ENCODE data around the gene PRC1. TPM values are rescaled to one million over a fixed set of nuclear protein-coding genes. Genes with fewer than 3 reads are reported as not detected.

PRC1 gene
- total RNA-seq, 3 donors from 2014 or later = 14.4 to 18.8 (median 18.7) TPM

DNA sequence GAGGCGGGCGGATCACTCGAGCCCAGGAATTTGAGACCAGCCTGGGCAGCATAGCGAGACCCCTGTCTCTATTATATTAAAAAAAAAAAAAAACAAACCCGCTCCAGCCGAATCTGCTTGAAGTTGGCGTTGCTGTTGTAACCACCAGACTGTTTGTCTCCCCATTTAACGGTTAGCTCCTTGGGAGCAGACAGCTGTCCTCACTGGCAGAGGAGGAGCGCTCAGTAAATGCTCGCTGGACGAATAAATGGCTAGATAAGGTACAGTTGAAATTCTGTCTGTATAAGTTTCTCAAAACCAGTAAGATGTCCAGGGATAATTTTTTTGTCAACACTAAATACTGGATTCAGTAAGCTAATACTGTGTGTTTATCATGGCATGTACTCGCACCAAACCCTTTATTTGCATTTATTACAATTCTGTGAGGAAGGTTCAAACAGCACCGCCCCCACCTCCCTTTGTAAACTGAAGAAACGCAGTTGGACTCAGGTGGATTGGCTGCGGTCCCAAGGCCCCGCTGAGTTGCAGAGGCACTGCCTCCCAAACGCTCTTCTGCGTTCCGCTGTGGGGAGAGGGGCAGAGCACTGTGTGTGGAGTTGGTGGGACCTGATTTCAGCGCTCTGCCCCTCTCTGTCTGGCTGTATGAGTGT, 38.6 kb downstream of the PRC1 start:
- no peak for DNase-seq
- no peaks in the 10 kb centered on the region for H3K9me3 Mint-ChIP-seq
- peak overlapping the region; percentile 86 for H3K4me3 Mint-ChIP-seq
- peaks cover 14% of the 10 kb centered on the region for H3K4me1 Mint-ChIP-seq (ENCODE audit: low read depth)
- peaks cover 11% of the 10 kb centered on the region for H3K36me3 Mint-ChIP-seq (ENCODE audit: insufficient read depth)
- no peak for ATAC-seq
- no peaks in the 10 kb centered on the region for H3K27me3 Mint-ChIP-seq (ENCODE audit: low read depth)

DNA sequence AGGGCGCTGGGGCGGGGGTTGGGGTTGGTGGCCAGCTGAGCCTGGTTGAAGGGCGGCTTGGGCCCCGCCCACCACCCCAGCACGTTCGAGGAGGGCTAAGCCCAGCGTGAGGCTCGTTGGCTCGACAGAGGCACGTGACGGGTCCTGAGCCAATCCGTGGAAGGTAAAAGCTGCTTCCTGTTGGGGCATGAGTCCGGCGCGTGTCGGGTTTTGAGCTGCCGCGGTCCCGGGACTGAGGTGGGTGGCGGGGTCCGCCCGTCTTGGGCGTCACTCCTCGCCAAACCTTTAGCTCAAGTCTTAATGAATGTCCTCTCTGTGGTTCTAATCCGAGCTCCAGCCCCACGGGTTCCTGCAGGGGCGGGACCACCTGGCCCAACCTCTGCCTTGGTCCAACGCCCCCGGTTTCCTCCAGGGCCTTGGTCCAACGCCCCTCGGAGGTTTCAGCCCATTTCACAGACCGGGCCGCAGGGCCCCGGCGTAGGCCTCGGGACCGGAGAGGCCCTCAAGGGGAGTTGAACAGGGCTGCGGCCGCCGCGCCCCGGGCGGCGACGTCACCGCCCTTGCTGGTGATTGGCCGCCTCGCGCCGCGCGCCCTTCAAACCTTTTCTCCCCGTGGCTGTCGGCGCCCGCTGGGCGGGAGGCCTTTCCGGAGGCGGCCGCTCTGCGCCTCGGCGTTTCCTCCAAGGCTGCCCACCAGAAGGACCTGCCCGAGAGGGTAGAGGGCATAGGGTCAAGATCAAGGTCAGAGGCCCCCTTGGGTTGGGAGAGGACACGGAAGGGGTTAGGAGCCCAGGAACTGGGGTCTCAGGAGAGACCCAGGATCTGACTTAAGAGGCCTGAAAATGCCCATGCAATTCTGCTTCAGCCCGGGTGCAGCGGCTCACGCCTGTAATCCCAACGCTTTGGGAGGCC, 39.4 kb downstream of the PRC1 start, which contains the start of gene RCCD1:
TSS of gene RCCD1 (plus strand) at position 173 of the 912 bp plus-strand sequence. CDS start 1,851 bp downstream, outside the sequence.
- Mint-ChIP-seq H3K36me3 (ENCODE audit: insufficient read depth) (peaks cover 11% of the 10 kb centered on the region), H3K4me3 (peak within 1 kb of the TSS; percentile 86), H3K27me3 (ENCODE audit: low read depth) (no peaks in the 10 kb centered on the region), H3K9me3 (no peaks in the 10 kb centered on the region), H3K4me1 (ENCODE audit: low read depth) (peaks cover 14% of the 10 kb centered on the region)
- ATAC-seq (peak; percentile 96 to 97), DNase-seq (peak; percentile 80)

DNA sequence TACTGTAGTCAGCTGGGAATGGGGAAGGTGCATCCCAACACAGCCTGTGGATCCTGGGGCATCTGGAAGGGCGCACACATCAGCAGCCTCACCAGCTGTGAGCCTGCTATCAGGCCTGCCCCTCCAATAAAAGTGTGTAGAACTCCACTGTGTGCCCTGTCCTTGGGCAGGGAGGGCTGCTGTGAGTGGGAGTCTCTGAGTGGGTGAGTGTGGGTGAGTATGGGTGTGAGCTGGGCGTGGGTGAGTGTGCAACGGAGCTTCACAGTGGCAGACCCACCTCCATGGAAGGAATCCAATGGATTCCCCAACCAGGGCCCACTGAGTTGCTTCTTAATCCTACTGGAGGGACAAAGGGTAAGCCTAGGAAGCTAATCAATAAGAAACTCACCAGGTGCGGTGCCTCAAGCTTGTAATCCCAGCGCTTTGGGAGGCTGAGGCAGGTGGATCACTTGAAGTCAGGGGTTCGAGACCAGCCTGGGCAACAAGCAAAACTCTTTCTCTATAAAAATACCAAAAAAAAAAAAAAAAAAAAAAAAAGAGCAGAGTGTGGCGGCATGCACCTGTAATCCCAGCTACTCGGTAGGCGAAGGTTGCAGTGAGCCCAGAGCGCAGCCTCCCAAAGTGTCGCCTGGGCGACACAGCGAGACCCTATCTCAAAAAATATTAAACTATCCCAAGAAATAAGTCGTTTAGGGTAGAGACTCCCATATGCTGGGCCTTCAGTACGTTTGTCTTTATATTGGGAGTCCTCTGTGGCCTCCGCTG, 40.2 kb downstream of the PRC1 start:
- Mint-ChIP-seq H3K9me3 (no peaks in the 10 kb centered on the region), H3K36me3 (ENCODE audit: insufficient read depth) (peaks cover 9% of the 10 kb centered on the region), H3K4me1 (ENCODE audit: low read depth) (peaks cover 14% of the 10 kb centered on the region), H3K4me3 (peak overlapping the region; percentile 86), H3K27me3 (ENCODE audit: low read depth) (no peaks in the 10 kb centered on the region)
- no peak for DNase-seq
- no peak for ATAC-seq

DNA sequence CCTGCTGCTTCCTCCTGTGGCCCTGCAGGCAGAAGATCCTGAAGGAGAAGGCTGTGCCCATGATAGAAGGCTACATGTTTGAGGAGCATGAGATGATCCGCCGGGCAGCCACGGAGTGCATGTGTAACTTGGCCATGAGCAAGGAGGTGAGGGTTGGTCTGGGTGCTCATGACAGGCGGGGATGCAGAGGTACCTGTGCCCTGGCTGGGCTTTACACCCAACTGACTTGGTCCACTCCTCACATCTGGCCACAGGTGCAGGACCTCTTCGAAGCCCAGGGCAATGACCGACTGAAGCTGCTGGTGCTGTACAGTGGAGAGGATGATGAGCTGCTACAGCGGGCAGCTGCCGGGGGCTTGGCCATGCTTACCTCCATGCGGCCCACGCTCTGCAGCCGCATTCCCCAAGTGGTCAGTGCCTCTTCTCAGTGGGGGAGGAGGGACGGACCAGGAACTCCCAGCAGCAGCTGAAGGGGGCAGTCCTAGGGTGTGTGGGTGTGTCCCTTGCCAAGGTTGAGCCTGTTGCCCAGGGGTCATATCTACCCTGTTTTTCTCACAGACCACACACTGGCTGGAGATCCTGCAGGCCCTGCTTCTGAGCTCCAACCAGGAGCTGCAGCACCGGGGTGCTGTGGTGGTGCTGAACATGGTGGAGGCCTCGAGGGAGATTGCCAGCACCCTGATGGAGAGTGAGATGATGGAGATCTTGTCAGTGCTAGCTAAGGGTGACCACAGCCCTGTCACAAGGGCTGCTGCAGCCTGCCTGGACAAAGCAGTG, 41.2 kb downstream of the PRC1 start:
- Mint-ChIP-seq H3K9me3 (no peaks in the 10 kb centered on the region), H3K4me3 (peak overlapping the region; percentile 25), H3K36me3 (ENCODE audit: insufficient read depth) (peaks cover 11% of the 10 kb centered on the region), H3K4me1 (ENCODE audit: low read depth) (peaks cover 14% of the 10 kb centered on the region), H3K27me3 (ENCODE audit: low read depth) (no peaks in the 10 kb centered on the region)
- DNase-seq (no peak), ATAC-seq (no peak)

DNA sequence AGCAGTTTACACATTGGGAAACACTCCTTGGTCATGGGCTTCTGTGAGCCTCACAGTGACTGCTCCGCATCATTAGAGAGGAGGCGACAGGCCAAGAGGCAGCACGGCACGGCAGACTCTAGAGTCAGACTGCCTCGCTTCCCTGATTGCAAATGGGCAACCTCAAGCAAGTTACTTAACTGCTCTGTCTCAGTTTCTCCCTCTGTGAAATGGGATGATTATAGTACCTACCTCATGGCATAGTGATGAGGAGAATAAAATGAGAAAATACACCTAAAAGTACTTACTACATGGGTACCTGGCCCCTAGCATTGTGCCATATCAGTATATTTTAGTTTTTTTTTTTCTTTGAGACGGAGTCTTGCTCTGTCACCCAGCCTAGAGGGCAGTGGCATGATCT, 43.7 kb downstream of the PRC1 start:
- Mint-ChIP-seq H3K36me3 (ENCODE audit: insufficient read depth) (peaks cover 18% of the 10 kb centered on the region), H3K4me3 (no peak overlapping the region)
- ATAC-seq = no peak

DNA sequence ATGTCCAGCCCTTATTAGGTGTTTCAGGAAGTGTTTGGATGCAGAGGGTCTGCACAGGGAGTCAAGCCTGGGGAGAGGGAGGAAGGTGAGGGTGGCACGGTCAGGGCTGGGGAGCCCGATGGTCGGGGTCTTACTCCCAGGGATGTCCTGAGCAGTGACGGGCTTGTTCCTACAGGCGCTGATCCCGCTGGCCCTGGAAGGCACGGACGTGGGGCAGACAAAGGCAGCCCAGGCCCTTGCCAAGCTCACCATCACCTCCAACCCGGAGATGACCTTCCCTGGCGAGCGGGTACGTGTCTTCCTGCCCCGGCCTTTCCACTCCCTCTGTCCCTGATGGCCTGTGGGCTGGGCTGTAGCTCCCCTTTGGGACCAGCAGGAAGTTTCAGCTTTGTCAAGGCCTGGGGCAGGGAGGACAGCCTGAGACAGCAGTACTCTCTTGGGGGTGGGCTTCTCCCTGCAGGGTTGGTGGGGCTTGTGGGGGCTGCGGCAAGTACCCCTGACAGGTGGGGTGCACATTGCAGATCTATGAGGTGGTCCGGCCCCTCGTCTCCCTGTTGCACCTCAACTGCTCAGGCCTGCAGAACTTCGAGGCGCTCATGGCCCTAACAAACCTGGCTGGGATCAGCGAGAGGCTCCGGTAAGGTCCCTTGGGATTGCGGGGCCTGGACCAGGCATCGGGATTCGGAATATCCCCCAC, 44.2 kb downstream of the PRC1 start:
- DNase-seq (no peak), ATAC-seq (no peak)
- Mint-ChIP-seq H3K4me3 (no peak overlapping the region), H3K9me3 (no peaks in the 10 kb centered on the region), H3K4me1 (ENCODE audit: low read depth) (peaks cover 4% of the 10 kb centered on the region), H3K27me3 (ENCODE audit: low read depth) (no peaks in the 10 kb centered on the region), H3K36me3 (ENCODE audit: insufficient read depth) (peaks cover 18% of the 10 kb centered on the region)

More for the DNA sequence above, 43.7 kb downstream of the PRC1 start:
- no peak for DNase-seq
- Mint-ChIP-seq H3K4me1 (ENCODE audit: low read depth) (peaks cover 7% of the 10 kb centered on the region), H3K9me3 (no peaks in the 10 kb centered on the region), H3K27me3 (ENCODE audit: low read depth) (no peaks in the 10 kb centered on the region)

DNA sequence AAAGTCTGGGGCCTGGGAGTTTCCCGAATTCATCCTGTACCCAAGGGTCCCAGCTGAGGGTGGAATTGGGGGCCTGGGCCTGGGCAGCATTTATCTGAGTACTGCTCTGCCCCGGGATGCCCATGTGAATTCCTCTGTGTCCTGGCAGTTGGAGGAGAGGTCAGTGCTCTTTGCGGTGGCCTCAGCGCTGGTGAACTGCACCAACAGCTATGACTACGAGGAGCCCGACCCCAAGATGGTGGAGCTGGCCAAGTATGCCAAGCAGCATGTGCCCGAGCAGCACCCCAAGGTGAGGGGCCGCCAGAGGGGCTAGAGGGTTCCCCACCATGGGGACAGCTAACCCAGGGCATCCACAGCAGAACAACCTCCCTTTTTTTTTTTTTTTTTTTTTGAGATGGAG, 45.8 kb downstream of the PRC1 start:
- H3K4me1 Mint-ChIP-seq (ENCODE audit: low read depth) = no peaks in the 10 kb centered on the region
- no peak for DNase-seq
- no peak for ATAC-seq
- H3K4me3 Mint-ChIP-seq = no peak overlapping the region
- no peaks in the 10 kb centered on the region for H3K9me3 Mint-ChIP-seq
- peaks cover 20% of the 10 kb centered on the region for H3K36me3 Mint-ChIP-seq (ENCODE audit: insufficient read depth)
- H3K27me3 Mint-ChIP-seq (ENCODE audit: low read depth) = no peaks in the 10 kb centered on the region

DNA sequence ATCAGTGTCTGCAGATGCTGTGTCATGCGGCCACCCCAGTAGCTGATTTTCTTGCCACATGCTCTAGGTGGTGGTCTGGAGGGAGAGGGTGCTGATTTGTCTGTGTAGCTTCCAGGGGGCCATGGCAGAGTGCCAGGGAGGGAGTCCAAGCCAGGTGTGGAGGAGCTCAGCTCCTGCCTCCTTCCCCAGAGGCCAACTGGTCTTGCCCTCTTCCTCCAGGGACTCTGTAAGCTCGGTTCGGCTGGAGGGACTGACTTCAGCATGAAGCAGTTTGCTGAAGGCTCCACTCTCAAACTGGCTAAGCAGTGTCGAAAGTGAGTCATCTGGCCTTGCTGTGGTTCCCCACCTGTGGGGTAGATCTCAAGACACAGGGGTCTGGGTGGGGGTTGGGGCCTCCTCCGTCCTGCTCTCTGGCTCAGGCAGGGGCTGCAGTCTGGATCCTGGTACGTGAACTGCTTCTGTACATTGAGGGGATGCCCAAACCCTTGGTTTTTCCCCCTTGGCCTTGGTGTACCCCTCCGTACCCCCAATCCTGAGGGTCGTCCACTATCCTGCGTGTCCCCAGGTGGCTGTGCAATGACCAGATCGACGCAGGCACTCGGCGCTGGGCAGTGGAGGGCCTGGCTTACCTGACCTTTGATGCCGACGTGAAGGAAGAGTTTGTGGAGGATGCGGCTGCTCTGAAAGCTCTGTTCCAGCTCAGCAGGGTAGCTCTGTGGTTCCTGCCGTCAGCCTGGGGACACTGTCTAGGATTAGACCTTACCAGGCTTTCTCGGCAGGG, 46.6 kb downstream of the PRC1 start:
- no peaks in the 10 kb centered on the region for H3K27me3 Mint-ChIP-seq (ENCODE audit: low read depth)
- H3K9me3 Mint-ChIP-seq = no peaks in the 10 kb centered on the region
- no peaks in the 10 kb centered on the region for H3K4me1 Mint-ChIP-seq (ENCODE audit: low read depth)
- H3K36me3 Mint-ChIP-seq (ENCODE audit: insufficient read depth) = peaks cover 18% of the 10 kb centered on the region
- DNase-seq (no peak), ATAC-seq (no peak)
- no peak overlapping the region for H3K4me3 Mint-ChIP-seq

DNA sequence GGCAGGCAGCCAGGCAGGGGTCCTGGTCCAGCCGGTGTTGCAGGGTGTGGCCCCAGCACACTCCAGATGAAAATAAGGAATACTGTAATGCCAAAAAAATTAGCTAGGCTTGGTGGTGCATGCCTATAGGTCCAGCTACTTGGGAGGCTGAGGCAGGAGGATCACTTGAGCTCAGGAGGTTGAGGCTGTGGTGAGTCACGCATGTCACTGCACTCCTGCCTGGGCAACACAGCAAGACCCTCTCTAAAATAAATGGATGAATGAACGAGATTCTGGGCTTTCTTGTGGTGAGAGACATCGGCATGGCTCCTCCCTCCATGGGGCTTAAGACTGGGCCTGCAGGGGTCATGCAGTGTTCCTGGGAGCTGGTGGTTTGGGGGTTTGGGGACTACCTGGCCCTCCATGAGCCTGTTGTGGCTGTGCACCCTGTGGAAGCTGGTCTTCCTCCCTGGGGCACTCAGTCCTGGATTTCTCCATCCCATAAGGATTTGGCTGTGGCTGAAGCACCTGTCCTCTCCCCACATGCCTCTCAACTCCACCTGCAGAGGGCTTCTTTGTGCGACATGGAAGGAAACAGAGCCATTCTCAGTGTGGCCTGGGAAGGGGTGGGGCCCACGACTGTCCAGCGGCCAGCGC, 47.3 kb downstream of the PRC1 start:
- Mint-ChIP-seq H3K9me3 (no peaks in the 10 kb centered on the region), H3K4me3 (no peak overlapping the region), H3K36me3 (ENCODE audit: insufficient read depth) (peaks cover 16% of the 10 kb centered on the region), H3K4me1 (ENCODE audit: low read depth) (no peaks in the 10 kb centered on the region), H3K27me3 (ENCODE audit: low read depth) (no peaks in the 10 kb centered on the region)
- DNase-seq (no peak), ATAC-seq (no peak)

DNA sequence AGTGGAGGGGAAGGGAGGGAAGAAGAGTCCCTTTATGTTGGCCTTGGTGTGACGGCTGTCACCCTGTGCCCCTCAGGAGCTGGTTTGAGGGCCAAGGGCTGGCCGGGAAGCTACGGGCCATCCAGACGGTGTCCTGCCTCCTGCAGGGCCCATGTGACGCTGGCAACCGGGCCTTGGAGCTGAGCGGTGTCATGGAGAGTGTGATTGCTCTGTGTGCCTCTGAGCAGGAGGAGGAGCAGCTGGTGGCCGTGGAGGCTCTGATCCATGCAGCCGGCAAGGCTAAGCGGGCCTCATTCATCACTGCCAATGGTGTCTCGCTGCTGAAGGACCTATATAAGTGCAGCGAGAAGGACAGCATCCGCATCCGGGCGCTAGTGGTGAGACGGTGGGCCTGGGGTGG, 47.8 kb downstream of the PRC1 start:
- H3K4me3 Mint-ChIP-seq = no peak overlapping the region
- no peaks in the 10 kb centered on the region for H3K9me3 Mint-ChIP-seq
- no peak for ATAC-seq
- H3K36me3 Mint-ChIP-seq (ENCODE audit: insufficient read depth) = peaks cover 13% of the 10 kb centered on the region
- DNase-seq = no peak
- no peaks in the 10 kb centered on the region for H3K4me1 Mint-ChIP-seq (ENCODE audit: low read depth)
- no peaks in the 10 kb centered on the region for H3K27me3 Mint-ChIP-seq (ENCODE audit: low read depth)

DNA sequence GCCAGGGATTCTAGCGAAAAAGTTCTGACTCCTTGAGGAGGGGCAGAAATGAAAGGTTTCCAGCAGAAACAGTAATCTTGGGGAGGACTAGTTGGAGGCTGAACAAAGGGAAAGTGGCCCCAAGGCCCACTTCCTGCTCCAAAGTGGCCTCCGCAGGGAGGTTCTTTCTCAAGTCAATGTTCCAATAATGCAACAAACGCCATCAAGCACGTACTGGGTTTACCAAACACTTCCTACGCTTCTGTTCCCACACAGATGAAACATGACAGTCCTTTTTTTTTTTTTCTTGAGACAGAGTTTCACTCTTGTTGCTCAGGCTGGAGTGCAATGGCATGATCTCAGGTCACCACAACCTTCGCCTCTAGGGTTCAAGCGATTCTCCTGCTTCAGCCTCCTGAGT, 49.2 kb downstream of the PRC1 start:
- Mint-ChIP-seq H3K9me3 (no peaks in the 10 kb centered on the region), H3K4me3 (no peak overlapping the region), H3K4me1 (ENCODE audit: low read depth) (no peaks in the 10 kb centered on the region), H3K36me3 (ENCODE audit: insufficient read depth) (peaks cover 22% of the 10 kb centered on the region), H3K27me3 (ENCODE audit: low read depth) (no peaks in the 10 kb centered on the region)
- DNase-seq (no peak), ATAC-seq (no peak)

DNA sequence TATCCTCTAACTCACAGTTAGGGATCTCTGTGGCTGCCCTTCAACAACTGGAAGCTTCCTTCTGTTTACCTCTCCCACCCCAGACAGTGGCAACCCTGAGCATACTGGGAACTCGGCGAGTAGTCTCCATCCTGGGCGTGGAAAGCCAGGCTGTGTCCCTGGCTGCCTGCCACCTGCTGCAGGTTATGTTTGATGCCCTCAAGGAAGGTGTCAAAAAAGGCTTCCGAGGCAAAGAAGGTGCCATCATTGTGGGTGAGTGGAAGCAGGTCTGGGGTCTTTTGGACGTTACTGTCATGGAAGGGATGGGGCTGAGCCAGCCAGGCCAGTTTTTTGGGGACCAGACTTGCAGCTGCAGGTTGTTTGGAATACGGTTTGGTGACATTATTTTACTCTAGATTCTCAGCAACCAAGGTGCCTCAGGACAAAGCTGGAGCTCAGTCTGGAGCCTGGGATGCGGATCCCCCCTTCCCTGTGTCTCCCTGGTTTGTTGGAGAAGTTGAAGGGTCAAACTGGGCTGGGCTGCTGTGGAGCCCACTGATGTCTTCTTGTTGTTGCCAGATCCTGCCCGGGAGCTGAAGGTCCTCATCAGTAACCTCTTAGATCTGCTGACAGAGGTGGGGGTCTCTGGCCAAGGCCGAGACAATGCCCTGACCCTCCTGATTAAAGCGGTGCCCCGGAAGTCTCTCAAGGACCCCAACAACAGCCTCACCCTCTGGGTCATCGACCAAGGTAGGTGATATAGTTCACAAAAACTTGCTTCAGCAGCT, 51.8 kb downstream of the PRC1 start:
- Mint-ChIP-seq H3K4me1 (ENCODE audit: low read depth) (no peaks in the 10 kb centered on the region), H3K4me3 (no peak overlapping the region), H3K36me3 (ENCODE audit: insufficient read depth) (peaks cover 20% of the 10 kb centered on the region), H3K27me3 (ENCODE audit: low read depth) (no peaks in the 10 kb centered on the region), H3K9me3 (no peaks in the 10 kb centered on the region)
- DNase-seq (no peak), ATAC-seq (no peak)

All from activated T-cell treated with anti-CD3 and anti-CD28 coated beads, Interleukin-2, amount 50 U/mL, for 4 hours (primary cell).